ENCODE measurements around the gene AK5.

Gene AK5

GRCh38 chr1:77360256-77360655, 78.4 kb downstream of the AK5 start:
- no peak overlapping the region for H3K4me3 ChIP-seq (ENCODE audit: low read depth, low read length)
- no peak overlapping the region for H2AFZ ChIP-seq
- no peak overlapping the region for H3K4me2 ChIP-seq (ENCODE audit: low read length)
- no peaks in the 10 kb centered on the region for H3K27me3 ChIP-seq (ENCODE audit: control insufficient read depth, insufficient read depth, low read length)
- H3K36me3 ChIP-seq (ENCODE audit: control insufficient read depth, insufficient read depth, low read length): peaks cover 2% of the 10 kb centered on the region
- no peaks in the 10 kb centered on the region for H3K4me1 ChIP-seq
- TF ChIP-seq CTCF (IDR thresholded peaks at IDR 0.05): no peak
- no peaks in the 10 kb centered on the region for H3K9me3 ChIP-seq (ENCODE audit: control insufficient read depth, low read length)
- no peak overlapping the region for H3K27ac ChIP-seq
- no peak overlapping the region for H3K9ac ChIP-seq
- no peaks in the 10 kb centered on the region for H3K79me2 ChIP-seq

GRCh38 chr1:77361621-77362020, 79.8 kb downstream of the AK5 start:
- Histone ChIP-seq H3K4me2 (ENCODE audit: low read length) (no peak overlapping the region), H3K9me3 (ENCODE audit: control insufficient read depth, low read length) (no peaks in the 10 kb centered on the region), H3K27me3 (ENCODE audit: control insufficient read depth, insufficient read depth, low read length) (no peaks in the 10 kb centered on the region), H3K79me2 (no peaks in the 10 kb centered on the region), H3K4me3 (ENCODE audit: low read depth, low read length) (no peak overlapping the region), H2AFZ (no peak overlapping the region), H3K4me1 (no peaks in the 10 kb centered on the region), H3K36me3 (ENCODE audit: control insufficient read depth, insufficient read depth, low read length) (peaks cover 2% of the 10 kb centered on the region), H3K9ac (no peak overlapping the region), H3K27ac (no peak overlapping the region)
- no peak for TF ChIP-seq CTCF (IDR thresholded peaks at IDR 0.05)

GRCh38 chr1:77370161-77370560, 88.3 kb downstream of the AK5 start:
- H3K9me3 ChIP-seq (ENCODE audit: control insufficient read depth, low read length): no peaks in the 10 kb centered on the region
- H3K4me1 ChIP-seq: no peaks in the 10 kb centered on the region
- no peaks in the 10 kb centered on the region for H3K79me2 ChIP-seq
- no peaks in the 10 kb centered on the region for H3K27me3 ChIP-seq (ENCODE audit: control insufficient read depth, insufficient read depth, low read length)
- H3K4me3 ChIP-seq (ENCODE audit: low read depth, low read length): no peak overlapping the region
- H3K9ac ChIP-seq: no peak overlapping the region
- H3K36me3 ChIP-seq (ENCODE audit: control insufficient read depth, insufficient read depth, low read length): no peaks in the 10 kb centered on the region
- TF ChIP-seq CTCF (IDR thresholded peaks at IDR 0.05): no peak
- H2AFZ ChIP-seq: no peak overlapping the region
- no peak overlapping the region for H3K27ac ChIP-seq
- no peak overlapping the region for H3K4me2 ChIP-seq (ENCODE audit: low read length)

- Histone ChIP-seq H3K4me1 (no peaks in the 10 kb centered on the region), H3K4me3 (ENCODE audit: low read depth, low read length) (no peak overlapping the region), H3K9me3 (ENCODE audit: control insufficient read depth, low read length) (no peaks in the 10 kb centered on the region), H3K4me2 (ENCODE audit: low read length) (no peak overlapping the region), H3K9ac (no peak overlapping the region), H3K27ac (no peak overlapping the region), H2AFZ (no peak overlapping the region), H3K27me3 (ENCODE audit: control insufficient read depth, insufficient read depth, low read length) (no peaks in the 10 kb centered on the region), H3K36me3 (ENCODE audit: control insufficient read depth, insufficient read depth, low read length) (no peaks in the 10 kb centered on the region), H3K79me2 (no peaks in the 10 kb centered on the region)
- TF ChIP-seq CTCF (IDR thresholded peaks at IDR 0.05): no peak
These were observed 88.9 kb downstream of the AK5 start for GRCh38 chr1:77370583-77371306.

GRCh38 chr1:77371396-77371795, 89.6 kb downstream of the AK5 start:
- no peak overlapping the region for H3K27ac ChIP-seq
- TF ChIP-seq CTCF (IDR thresholded peaks at IDR 0.05): no peak
- no peak overlapping the region for H3K4me3 ChIP-seq (ENCODE audit: low read depth, low read length)
- H3K9me3 ChIP-seq (ENCODE audit: control insufficient read depth, low read length): no peaks in the 10 kb centered on the region
- no peaks in the 10 kb centered on the region for H3K27me3 ChIP-seq (ENCODE audit: control insufficient read depth, insufficient read depth, low read length)
- H2AFZ ChIP-seq: no peak overlapping the region
- no peaks in the 10 kb centered on the region for H3K79me2 ChIP-seq
- H3K9ac ChIP-seq: no peak overlapping the region
- no peak overlapping the region for H3K4me2 ChIP-seq (ENCODE audit: low read length)
- H3K4me1 ChIP-seq: no peaks in the 10 kb centered on the region
- no peaks in the 10 kb centered on the region for H3K36me3 ChIP-seq (ENCODE audit: control insufficient read depth, insufficient read depth, low read length)
